A549 (cell line): ENCODE results near the gene SMG5. TPM values are rescaled to one million over a fixed set of nuclear protein-coding genes. Genes with fewer than 3 reads are reported as not detected.
A peak's percentile ranks its signal among the peaks of the same experiment; 100 is the strongest.

Experiments used
- ATAC-seq, 2 experiments: fragments of 200-7000 bp in 1 of 2; fragments of >200 bp in 1 of 2; cut with Nextera tagmentation in 1 of 2; cut with Tn5 transposase in 1 of 2; 3 replicates each; pipeline versions ENCODE4 v1.8.0 to v1.9.1; 2018 to 2020; ENCODE audit warnings: mild to moderate bottlenecking in 1 of 2, moderate library complexity in 1 of 2
- CTCF ChIA-PET: fragments of 300-600 bp; sonication (Branson Sonifier 250); formaldehyde crosslinking; extraction: SDS; loops from one replicate; lab custom pipeline; 2021; ENCODE audit warnings: antibody characterized with exemption, inconsistent platforms; lab: Yijun Ruan, JAX
- POLR2A ChIA-PET: fragments of 350-600 bp; formaldehyde crosslinking; extraction: SDS; loops from one replicate; lab custom pipeline; 2021; ENCODE audit warnings: antibody characterized with exemption, inconsistent platforms; lab: Yijun Ruan, JAX
- DNase-seq, 2 experiments: peaks; one replicate each; pipeline versions ENCODE4 v3.0.0 to v3.0.0-alpha.2; 2011 to 2016; ENCODE audit warnings: low read depth in 1 of 2, low spot score in 1 of 2
- FAIRE-seq: peaks from 2 replicates; lab custom pipeline; 2011; peaks lifted over from hg19 to GRCh38; lab: Jason Lieb, UNC
- H3K27ac ChIP-seq, 2 experiments: fragments of >200 bp; sonication (Bioruptor Twin); formaldehyde crosslinking; 3 replicates each; pipeline ENCODE4 v1.5.1; 2016 to 2017
- H3K4me1 ChIP-seq: fragments of >200 bp; sonication (Bioruptor Twin); formaldehyde crosslinking; 3 replicates; pipeline ENCODE4 v1.6.1; 2016
- H3K4me2 ChIP-seq: fragments of >200 bp; sonication (Bioruptor Twin); formaldehyde crosslinking; 3 replicates; pipeline ENCODE4 v1.6.1; 2016
- H3K4me3 ChIP-seq: fragments of >200 bp; sonication (Bioruptor Twin); formaldehyde crosslinking; 3 replicates; pipeline ENCODE4 v1.5.1; 2016
- H3K9me3 ChIP-seq: fragments of >200 bp; sonication (Bioruptor Twin); formaldehyde crosslinking; 3 replicates; pipeline ENCODE4 v1.6.1; 2016
- CBX2 ChIP-seq: fragments of 200-600 bp; sonication (generic); IDR thresholded peaks from 2 replicates; pipeline ENCODE4 v1.6.1; 2016; ENCODE audit warnings: low read depth, mild to moderate bottlenecking, borderline replicate concordance
- CEBPB ChIP-seq, 2 experiments: fragments of >200 bp in 1 of 2; sonication (Bioruptor Twin) in 1 of 2; formaldehyde crosslinking in 1 of 2; IDR thresholded peaks; 2 replicates each; pipeline ENCODE4 v1.6.1; 2012 to 2016
- CHD2 ChIP-seq: fragments of 150-350 bp; IDR thresholded peaks from 2 replicates; pipeline ENCODE4 v1.6.1; 2014; ENCODE audit warnings: low read length; ENCODE audit not compliant: partially characterized antibody
- EHF ChIP-seq: fragments of 250-450 bp; sonication (Bioruptor Pico); IDR thresholded peaks from 2 replicates; pipeline ENCODE4 v1.5.0; 2020; ENCODE audit warnings: mild to moderate bottlenecking
- GATA3 ChIP-seq: IDR thresholded peaks from 2 replicates; pipeline ENCODE4 v1.6.1; 2012; ENCODE audit warnings: borderline replicate concordance
- HDAC2 ChIP-seq: fragments of 200-600 bp; sonication (generic); IDR thresholded peaks from 2 replicates; pipeline ENCODE4 v1.6.1; 2016
- HOXA7 ChIP-seq: fragments of 250-450 bp; sonication (Bioruptor Pico); IDR thresholded peaks from 2 replicates; pipeline ENCODE4 v1.5.0; 2020; ENCODE audit warnings: mild to moderate bottlenecking, moderate library complexity
- JUN ChIP-seq, 2 experiments: fragments of >200 bp; sonication (Bioruptor Twin); formaldehyde crosslinking; IDR thresholded peaks; 2 replicates in 1 of 2; 3 replicates in 1 of 2; pipeline ENCODE4 v1.6.1; 2016 to 2017
- NR3C1 ChIP-seq: fragments of >200 bp; sonication (Bioruptor Twin); formaldehyde crosslinking; IDR thresholded peaks from 3 replicates; pipeline ENCODE4 v1.6.1; 2017
- PHF8 ChIP-seq: fragments of 200-600 bp; sonication (generic); IDR thresholded peaks from 2 replicates; pipeline ENCODE4 v1.6.1; 2016; ENCODE audit warnings: low read depth, mild to moderate bottlenecking, antibody characterized with exemption, moderate library complexity, borderline replicate concordance
- POLR2A ChIP-seq: IDR thresholded peaks from 2 replicates; pipeline ENCODE4 v1.6.1; 2012; ENCODE audit warnings: mild to moderate bottlenecking, low read length
- RAD21 ChIP-seq, 2 experiments: fragments of >200 bp in 1 of 2; sonication (Bioruptor Twin) in 1 of 2; formaldehyde crosslinking in 1 of 2; IDR thresholded peaks in 1 of 2; conservative IDR thresholded peaks in 1 of 2; 2 replicates in 1 of 2; 3 replicates in 1 of 2; pipeline ENCODE4 v1.6.1; 2012 to 2018; ENCODE audit warnings: inconsistent platforms in 1 of 2
- RARB ChIP-seq: fragments of 250-450 bp; sonication (Bioruptor Pico); IDR thresholded peaks from 2 replicates; pipeline ENCODE4 v1.8.0; 2021; ENCODE audit warnings: mild to moderate bottlenecking, moderate library complexity
- RFX5 ChIP-seq: fragments of 450-650 bp; IDR thresholded peaks from 2 replicates; pipeline ENCODE4 v1.7.1; 2014; ENCODE audit warnings: antibody characterized with exemption, mild to moderate bottlenecking, moderate library complexity
- TP53 ChIP-seq: fragments of 250-450 bp; sonication (Bioruptor Pico); IDR thresholded peaks from 2 replicates; pipeline ENCODE4 v1.5.0; 2021; ENCODE audit warnings: mild to moderate bottlenecking, moderate library complexity
- ZNF302 ChIP-seq: fragments of 250-450 bp; sonication (Bioruptor Pico); IDR thresholded peaks from 2 replicates; pipeline ENCODE4 v1.9.0; 2021; ENCODE audit warnings: inconsistent platforms, mild to moderate bottlenecking, moderate library complexity
- WGBS: methylation state at CpG from one replicate; pipeline ENCODE4 v1.1.6; 2017; ENCODE audit errors: missing lambda C conversion rate; 5-methylcytosine and 5-hydroxymethylcytosine counted together
- polyA plus RNA-seq, 4 experiments: library from polyadenylated mRNA; depleted of rRNA in 3 of 4; stranded (reverse); fragments of >200 nt; fragmentation: RNase III in 1 of 4; extraction: RNeasy Plus Mini Kit Qiagen cat#74134 plus additional on column Dnase treatment in 1 of 4; gene quantifications; 2 replicates in 3 of 4; 3 replicates in 1 of 4; pipeline ENCODE4 v1.2.3, GENCODE V29; 2011 to 2017
- TF ChIP-seq, protein P1 (sequence below): IDR thresholded peaks from 2 replicates; pipeline ENCODE4 v1.6.1; 2012
- TF ChIP-seq, protein P2 (sequence below): fragments of 200-600 bp; sonication (generic); IDR thresholded peaks from 2 replicates; pipeline ENCODE4 v1.6.1; 2016; ENCODE audit warnings: antibody characterized with exemption, mild to moderate bottlenecking, moderate library complexity
- TF ChIP-seq, protein P3 (sequence below): IDR thresholded peaks from 2 replicates; pipeline ENCODE4 v1.6.1; 2012; ENCODE audit warnings: low read depth, borderline replicate concordance
- TF ChIP-seq, protein P4 (sequence below): IDR thresholded peaks from 2 replicates; pipeline ENCODE4 v1.6.1; 2012

The SMG5 gene
- polyA plus RNA-seq, 2 of the 4 experiments (the other 2 are of a cell fraction): 25.6 to 48.7 TPM

DNA sequence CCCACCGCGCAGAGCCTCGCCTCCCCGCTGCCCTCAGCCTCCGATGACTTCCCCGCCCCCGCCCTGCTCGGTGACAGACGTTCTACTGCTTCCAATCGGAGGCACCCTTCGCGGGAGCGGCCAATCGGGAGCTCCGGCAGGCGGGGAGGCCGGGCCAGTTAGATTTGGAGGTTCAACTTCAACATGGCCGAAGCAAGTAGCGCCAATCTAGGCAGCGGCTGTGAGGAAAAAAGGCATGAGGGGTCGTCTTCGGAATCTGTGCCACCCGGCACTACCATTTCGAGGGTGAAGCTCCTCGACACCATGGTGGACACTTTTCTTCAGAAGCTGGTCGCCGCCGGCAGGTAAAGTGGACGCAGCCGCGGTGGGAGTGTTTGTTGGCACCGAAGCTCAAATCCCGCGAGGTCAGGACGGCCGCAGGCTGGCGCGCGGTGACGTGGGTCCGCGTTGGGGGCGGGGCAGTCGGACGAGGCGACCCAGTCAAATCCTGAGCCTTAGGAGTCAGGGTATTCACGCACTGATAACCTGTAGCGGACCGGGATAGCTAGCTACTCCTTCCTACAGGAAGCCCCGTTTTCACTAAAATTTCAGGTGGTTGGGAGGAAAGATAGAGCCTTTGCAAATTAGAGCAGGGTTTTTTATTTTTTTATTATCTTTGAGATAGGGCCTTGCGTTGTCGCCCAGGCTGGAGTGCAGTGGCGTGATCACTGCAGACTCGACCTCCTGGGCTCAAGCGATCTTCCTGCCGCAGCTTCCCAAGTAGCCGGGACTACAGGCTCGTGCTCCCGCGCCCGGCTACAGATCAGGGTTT, 69.6 kb downstream of the SMG5 start, which contains the start of gene PMF1:
PMF1 (plus strand) TSS at position 175 of the 811 bp plus-strand sequence; CDS start at position 184, 9 bp downstream.
- DNase-seq: peak; percentile 96 to 100

DNA sequence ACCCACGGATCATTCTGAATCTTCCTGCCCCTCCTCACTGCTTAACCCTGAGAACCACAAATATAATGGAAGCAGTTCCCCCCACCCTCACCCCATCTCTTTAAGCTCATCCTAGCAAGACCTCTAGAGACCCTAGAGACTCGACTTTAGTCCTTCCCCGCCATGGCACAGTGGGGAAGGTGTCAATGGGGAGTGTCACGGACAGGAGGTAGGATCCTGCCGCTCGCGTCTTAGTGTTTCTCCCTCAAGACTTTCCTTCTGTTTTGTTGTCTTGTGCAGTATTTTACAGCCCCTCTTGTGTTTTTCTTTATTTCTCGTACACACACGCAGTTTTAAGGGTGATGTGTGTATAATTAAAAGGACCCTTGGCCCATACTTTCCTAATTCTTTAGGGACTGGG, 70.5 kb downstream of the SMG5 start:
- Histone ChIP-seq H3K27ac (peak overlapping the region; percentile 93 to 96), H3K9me3 (no peaks in the 10 kb centered on the region), H3K4me3 (peak overlapping the region; percentile 65), H3K4me1 (peaks cover 13% of the 10 kb centered on the region; the same call in 2 of the 3 replicates), H3K4me2 (peak overlapping the region; percentile 95)
- no peak for DNase-seq
- POLR2A ChIA-PET: interaction anchor here (0.9 to 2.1 kb wide), 18 partner anchors 8 to 289 kb away, joined by 3 to 37 read pairs (median 5); partner anchors contain the start of genes KHDC4, PAQR6 and SLC25A44
- TF ChIP-seq GATA3: 0 out of 2 replicates have a peak, but pooled peaks have one; percentile 7
- TF ChIP-seq JUN (IDR thresholded peaks at IDR 0.05): no peak
- no peak for FAIRE-seq
- CTCF ChIA-PET: interaction anchor here (0.9 to 7.9 kb wide), 6 partner anchors 11 to 146 kb away, joined by 3 to 84 read pairs (median 6); partner anchors contain the start of gene SLC25A44
- ATAC-seq: no peak
- 89% methylated on average over 9 of the region's 9 CpGs for WGBS

More for the DNA sequence above, 69.6 kb downstream of the SMG5 start, which contains the start of gene PMF1:
- under 1% methylated on average over 32 of the region's 61 CpGs for WGBS
- ATAC-seq (peak; percentile 98), FAIRE-seq (no peak)
- Histone ChIP-seq H3K4me2 (peak within 1 kb of the TSS; percentile 95), H3K4me1 (peaks cover 13% of the 10 kb centered on the region; the same call in 2 of the 3 replicates), H3K9me3 (no peaks in the 10 kb centered on the region), H3K4me3 (peak within 1 kb of the TSS; percentile 65), H3K27ac (peak within 1 kb of the TSS; percentile 93 to 96)
- CTCF ChIA-PET: interaction anchor here (0.9 to 7.9 kb wide), 11 partner anchors 11 to 127 kb away, joined by 3 to 84 read pairs (median 4); partner anchors contain the start of gene SLC25A44
- TF ChIP-seq, protein P1, sequence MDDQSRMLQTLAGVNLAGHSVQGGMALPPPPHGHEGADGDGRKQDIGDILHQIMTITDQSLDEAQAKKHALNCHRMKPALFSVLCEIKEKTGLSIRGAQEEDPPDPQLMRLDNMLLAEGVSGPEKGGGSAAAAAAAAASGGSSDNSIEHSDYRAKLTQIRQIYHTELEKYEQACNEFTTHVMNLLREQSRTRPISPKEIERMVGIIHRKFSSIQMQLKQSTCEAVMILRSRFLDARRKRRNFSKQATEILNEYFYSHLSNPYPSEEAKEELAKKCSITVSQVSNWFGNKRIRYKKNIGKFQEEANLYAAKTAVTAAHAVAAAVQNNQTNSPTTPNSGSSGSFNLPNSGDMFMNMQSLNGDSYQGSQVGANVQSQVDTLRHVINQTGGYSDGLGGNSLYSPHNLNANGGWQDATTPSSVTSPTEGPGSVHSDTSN: peak; percentile 82
- TF ChIP-seq TP53 (CRISPR knock-in tag): 0 out of 2 replicates have a peak, but pooled peaks have one; percentile 15
- peak; percentile 90 for TF ChIP-seq CHD2
- TF ChIP-seq POLR2A: peak; percentile 67
- TF ChIP-seq, protein P2, sequence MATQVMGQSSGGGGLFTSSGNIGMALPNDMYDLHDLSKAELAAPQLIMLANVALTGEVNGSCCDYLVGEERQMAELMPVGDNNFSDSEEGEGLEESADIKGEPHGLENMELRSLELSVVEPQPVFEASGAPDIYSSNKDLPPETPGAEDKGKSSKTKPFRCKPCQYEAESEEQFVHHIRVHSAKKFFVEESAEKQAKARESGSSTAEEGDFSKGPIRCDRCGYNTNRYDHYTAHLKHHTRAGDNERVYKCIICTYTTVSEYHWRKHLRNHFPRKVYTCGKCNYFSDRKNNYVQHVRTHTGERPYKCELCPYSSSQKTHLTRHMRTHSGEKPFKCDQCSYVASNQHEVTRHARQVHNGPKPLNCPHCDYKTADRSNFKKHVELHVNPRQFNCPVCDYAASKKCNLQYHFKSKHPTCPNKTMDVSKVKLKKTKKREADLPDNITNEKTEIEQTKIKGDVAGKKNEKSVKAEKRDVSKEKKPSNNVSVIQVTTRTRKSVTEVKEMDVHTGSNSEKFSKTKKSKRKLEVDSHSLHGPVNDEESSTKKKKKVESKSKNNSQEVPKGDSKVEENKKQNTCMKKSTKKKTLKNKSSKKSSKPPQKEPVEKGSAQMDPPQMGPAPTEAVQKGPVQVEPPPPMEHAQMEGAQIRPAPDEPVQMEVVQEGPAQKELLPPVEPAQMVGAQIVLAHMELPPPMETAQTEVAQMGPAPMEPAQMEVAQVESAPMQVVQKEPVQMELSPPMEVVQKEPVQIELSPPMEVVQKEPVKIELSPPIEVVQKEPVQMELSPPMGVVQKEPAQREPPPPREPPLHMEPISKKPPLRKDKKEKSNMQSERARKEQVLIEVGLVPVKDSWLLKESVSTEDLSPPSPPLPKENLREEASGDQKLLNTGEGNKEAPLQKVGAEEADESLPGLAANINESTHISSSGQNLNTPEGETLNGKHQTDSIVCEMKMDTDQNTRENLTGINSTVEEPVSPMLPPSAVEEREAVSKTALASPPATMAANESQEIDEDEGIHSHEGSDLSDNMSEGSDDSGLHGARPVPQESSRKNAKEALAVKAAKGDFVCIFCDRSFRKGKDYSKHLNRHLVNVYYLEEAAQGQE: peak; percentile 87
- peak; percentile 76; the same call in 1 of the 2 replicates for TF ChIP-seq PHF8
- TF ChIP-seq, protein P3, sequence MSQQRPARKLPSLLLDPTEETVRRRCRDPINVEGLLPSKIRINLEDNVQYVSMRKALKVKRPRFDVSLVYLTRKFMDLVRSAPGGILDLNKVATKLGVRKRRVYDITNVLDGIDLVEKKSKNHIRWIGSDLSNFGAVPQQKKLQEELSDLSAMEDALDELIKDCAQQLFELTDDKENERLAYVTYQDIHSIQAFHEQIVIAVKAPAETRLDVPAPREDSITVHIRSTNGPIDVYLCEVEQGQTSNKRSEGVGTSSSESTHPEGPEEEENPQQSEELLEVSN: peak; percentile 50; the same call in 1 of the 2 replicates
- no peak for TF ChIP-seq NR3C1
- TF ChIP-seq, protein P4, sequence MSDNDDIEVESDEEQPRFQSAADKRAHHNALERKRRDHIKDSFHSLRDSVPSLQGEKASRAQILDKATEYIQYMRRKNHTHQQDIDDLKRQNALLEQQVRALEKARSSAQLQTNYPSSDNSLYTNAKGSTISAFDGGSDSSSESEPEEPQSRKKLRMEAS: peak; percentile 64
- no peak for TF ChIP-seq RFX5
- peak; percentile 55 to 90; a peak in 4 of 5 replicates for TF ChIP-seq JUN (IDR thresholded peaks at IDR 0.05)
- TF ChIP-seq RAD21 (conservative IDR thresholded peaks at IDR 0.05 in 1 of 2, IDR thresholded peaks at IDR 0.05 in 1 of 2): no peak
- POLR2A ChIA-PET: interaction anchor here (0.5 to 2.1 kb wide), 29 partner anchors 9 to 292 kb away, joined by 3 to 37 read pairs (median 5); partner anchors contain the start of genes KHDC4, PAQR6, SLC25A44 and SMG5

DNA sequence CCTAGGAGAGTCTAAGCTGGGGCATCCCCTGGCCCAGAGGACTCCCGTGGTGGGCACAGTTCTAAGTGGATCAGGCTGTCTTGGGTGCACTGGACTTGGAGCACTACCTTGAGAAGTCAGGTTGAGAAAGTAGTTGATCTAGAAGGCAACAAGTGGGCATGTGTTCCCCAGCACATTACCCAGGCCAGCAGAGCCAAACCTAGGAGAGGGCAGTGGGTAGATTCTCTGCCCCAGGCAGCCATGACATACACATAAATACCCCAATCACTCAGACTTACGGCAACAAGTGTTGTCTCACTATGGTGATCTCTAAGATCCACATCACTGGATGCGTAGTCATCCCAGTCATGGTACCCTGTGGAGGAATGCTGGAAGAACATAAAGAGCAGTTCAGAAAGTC, 71.4 kb downstream of the SMG5 start:
- POLR2A ChIA-PET: no interaction called here
- no peak for FAIRE-seq
- Histone ChIP-seq H3K27ac (no peak overlapping the region), H3K4me3 (no peak overlapping the region), H3K9me3 (no peaks in the 10 kb centered on the region), H3K4me1 (peaks cover 13% of the 10 kb centered on the region; the same call in 2 of the 3 replicates), H3K4me2 (no peak overlapping the region)
- CTCF ChIA-PET: interaction anchor here (0.6 to 7.9 kb wide), 8 partner anchors 11 to 145 kb away, joined by 3 to 84 read pairs (median 4); partner anchors contain the start of gene SLC25A44
- DNase-seq: no peak
- 87% methylated on average over 3 of the region's 3 CpGs for WGBS
- ATAC-seq: no peak
- TF ChIP-seq, protein P2: no peak
- TF ChIP-seq HOXA7 (CRISPR knock-in tag) (no peak), RARB (CRISPR knock-in tag) (no peak), EHF (CRISPR knock-in tag) (no peak), ZNF302 (CRISPR knock-in tag) (no peak), CHD2 (no peak), CBX2 (no peak), CEBPB (IDR thresholded peaks at IDR 0.05) (no peak), HDAC2 (no peak), JUN (IDR thresholded peaks at IDR 0.05) (no peak)
- TF ChIP-seq, protein P4: no peak
